Keratinocyte (primary cell): Measurements from ENCODE around the gene CTNND2. TPM values are rescaled to one million over a fixed set of nuclear protein-coding genes. Genes with fewer than 3 reads are reported as not detected.

Experiments used
- DNase-seq: peaks from one replicate; pipeline ENCODE4 v3.0.0-alpha.2; 2011; ENCODE audit warnings: low read depth, missing footprints, low spot score
- FAIRE-seq: peaks from 2 replicates; lab custom pipeline; 2011; peaks lifted over from hg19 to GRCh38; lab: Jason Lieb, UNC
- H2AFZ ChIP-seq: 2 replicates; pipeline ENCODE4 v1.6.0; 2012; ENCODE audit warnings: low read length, control low read depth, inconsistent platforms; ENCODE audit not compliant: control insufficient read depth
- H3K27ac ChIP-seq: 2 replicates; pipeline ENCODE4 v1.5.1; 2011; ENCODE audit warnings: low read length; ENCODE audit not compliant: control insufficient read depth, insufficient read depth
- H3K27me3 ChIP-seq: 3 replicates; pipeline ENCODE4 v1.6.0; 2011; ENCODE audit warnings: low read length; ENCODE audit not compliant: control insufficient read depth, insufficient read depth; ENCODE audit errors: extremely low read depth
- H3K36me3 ChIP-seq, 2 experiments: 2 replicates in 1 of 2; 3 replicates in 1 of 2; pipeline ENCODE4 v1.5.1; 2011; ENCODE audit warnings: low read length in 2 of 2, mild to moderate bottlenecking in 1 of 2; ENCODE audit not compliant: control insufficient read depth in 2 of 2, insufficient read depth in 2 of 2; ENCODE audit errors: extremely low read depth in 1 of 2
- H3K4me1 ChIP-seq: 3 replicates; pipeline ENCODE4 v1.5.1; 2011; ENCODE audit warnings: low read length; ENCODE audit not compliant: control insufficient read depth, insufficient read depth; ENCODE audit errors: extremely low read depth
- H3K4me2 ChIP-seq: 3 replicates; pipeline ENCODE4 v1.6.0; 2011; ENCODE audit warnings: low read depth, low read length; ENCODE audit not compliant: control insufficient read depth, insufficient read depth; ENCODE audit errors: extremely low read depth
- H3K4me3 ChIP-seq, 3 experiments: fragments of 200-600 bp in 1 of 3; sonication (generic) in 1 of 3; 2 replicates in 2 of 3; 3 replicates in 1 of 3; pipeline ENCODE4 v1.5.1; 2011 to 2016; ENCODE audit warnings: low read length in 3 of 3, mild to moderate bottlenecking in 3 of 3, control low read depth in 2 of 3, inconsistent platforms in 1 of 3, low read depth in 1 of 3, mixed read lengths in 1 of 3, mixed run types in 1 of 3, moderate library complexity in 1 of 3; ENCODE audit not compliant: control insufficient read depth in 2 of 3, insufficient read depth in 2 of 3; ENCODE audit errors: extremely low read depth in 1 of 3
- H3K79me2 ChIP-seq: 2 replicates; pipeline ENCODE4 v1.6.0; 2012; ENCODE audit warnings: low read length; ENCODE audit not compliant: control insufficient read depth, insufficient read depth
- H3K9ac ChIP-seq: 3 replicates; pipeline ENCODE4 v1.6.0; 2011; ENCODE audit warnings: low read length; ENCODE audit not compliant: control insufficient read depth, insufficient read depth; ENCODE audit errors: extremely low read depth
- H3K9me1 ChIP-seq: 3 replicates; pipeline ENCODE4 v1.6.0; 2011; ENCODE audit warnings: low read length; ENCODE audit not compliant: control insufficient read depth, insufficient read depth; ENCODE audit errors: extremely low read depth
- H3K9me3 ChIP-seq: 2 replicates; pipeline ENCODE4 v1.5.1; 2012; ENCODE audit warnings: low read depth, low read length; ENCODE audit not compliant: control insufficient read depth
- H4K20me1 ChIP-seq: 3 replicates; pipeline ENCODE4 v1.6.0; 2011; ENCODE audit warnings: low read length; ENCODE audit not compliant: control insufficient read depth, insufficient read depth; ENCODE audit errors: extremely low read depth
- CTCF ChIP-seq, 3 experiments: IDR thresholded peaks in 1 of 3; conservative IDR thresholded peaks in 1 of 3; optimal IDR thresholded peaks in 1 of 3; 2 replicates in 2 of 3; 3 replicates in 1 of 3; pipeline versions ENCODE3 to v1.5.1; 2011; ENCODE audit warnings: low read length in 3 of 3, mild to moderate bottlenecking in 3 of 3, moderate library complexity in 2 of 3, control low read depth in 1 of 3, inconsistent platforms in 1 of 3; ENCODE audit not compliant: insufficient read depth in 2 of 3; ENCODE audit errors: extremely low read depth in 1 of 3
- EZH2 ChIP-seq: IDR thresholded peaks from one replicate; pipeline ENCODE4 v1.6.1; 2012; ENCODE audit warnings: inconsistent platforms, mild to moderate bottlenecking, low read length, moderate library complexity
- dilution Hi-C: fragments of 300-500 bp; cut with MboI; formaldehyde crosslinking; loops from one replicate; pipeline ENCODE4 v1.7.0; 2020; ENCODE audit warnings: low sequenced_read_pairs; ENCODE audit not compliant: extremely low pct_ligation_motif_present
- polyA plus RNA-seq, 5 experiments: library from polyadenylated mRNA; depleted of rRNA in 3 of 5; stranded (reverse) in 3 of 5; stranded (forward) in 1 of 5; unstranded in 1 of 5; fragments of >200 nt; gene quantifications; 1 replicate in 1 of 5; 2 replicates in 3 of 5; 3 replicates in 1 of 5; pipeline versions ENCODE4 v1.2.1 to v1.2.3, GENCODE V29; 2011 to 2012; ENCODE audit warnings: missing spikeins in 2 of 5, low read depth in 1 of 5, low replicate concordance in 1 of 5

CTNND2 gene
- polyA plus RNA-seq, 1 donor (not counting 4 experiments of a cell fraction or from before 2014, with no cell fraction given): not detected

GRCh38 chr5:11815481-11815880 lies 88.8 kb downstream of the CTNND2 start:
- no peaks in the 10 kb centered on the region for H3K79me2 ChIP-seq
- H3K4me3 ChIP-seq: no peak overlapping the region
- no peak overlapping the region for H2AFZ ChIP-seq
- no peak overlapping the region for H3K4me2 ChIP-seq
- DNase-seq (no peak), FAIRE-seq (no peak)
- H3K4me1 ChIP-seq: no peaks in the 10 kb centered on the region
- no peaks in the 10 kb centered on the region for H3K27me3 ChIP-seq
- no peaks in the 10 kb centered on the region for H4K20me1 ChIP-seq
- no peaks in the 10 kb centered on the region for H3K9me3 ChIP-seq
- H3K27ac ChIP-seq: no peak overlapping the region
- no peak overlapping the region for H3K9ac ChIP-seq
- dilution Hi-C loops: no loop called here
- H3K36me3 ChIP-seq: no peaks in the 10 kb centered on the region
- TF ChIP-seq CTCF (optimal IDR thresholded peaks at IDR 0.05 in 1 of 3, IDR thresholded peaks at IDR 0.05 in 1 of 3, conservative IDR thresholded peaks at IDR 0.05 in 1 of 3; ENCODE audit: extremely low read depth in 1 of 3, insufficient read depth in 2 of 3, low read length in 3 of 3): no peak
- no peak for TF ChIP-seq EZH2
- H3K9me1 ChIP-seq: no peaks in the 10 kb centered on the region

GRCh38 chr5:11814373-11814772 lies 89.9 kb downstream of the CTNND2 start:
- H3K4me3 ChIP-seq: no peak overlapping the region
- no peak for TF ChIP-seq CTCF (optimal IDR thresholded peaks at IDR 0.05 in 1 of 3, IDR thresholded peaks at IDR 0.05 in 1 of 3, conservative IDR thresholded peaks at IDR 0.05 in 1 of 3; ENCODE audit: extremely low read depth in 1 of 3, insufficient read depth in 2 of 3, low read length in 3 of 3)
- TF ChIP-seq EZH2: no peak
- H3K9me3 ChIP-seq: no peaks in the 10 kb centered on the region
- no peaks in the 10 kb centered on the region for H3K36me3 ChIP-seq
- no peaks in the 10 kb centered on the region for H3K4me1 ChIP-seq
- H3K9ac ChIP-seq: no peak overlapping the region
- dilution Hi-C loops: no loop called here
- no peaks in the 10 kb centered on the region for H3K9me1 ChIP-seq
- no peaks in the 10 kb centered on the region for H3K79me2 ChIP-seq
- H3K27me3 ChIP-seq: no peaks in the 10 kb centered on the region
- H4K20me1 ChIP-seq: no peaks in the 10 kb centered on the region
- FAIRE-seq: no peak
- no peak overlapping the region for H3K4me2 ChIP-seq
- DNase-seq: no peak
- H3K27ac ChIP-seq: no peak overlapping the region
- no peak overlapping the region for H2AFZ ChIP-seq
